ENCODE data around the gene TGFB2. TPM values are rescaled to one million over a fixed set of nuclear protein-coding genes. Genes with fewer than 3 reads are reported as not detected.

Gene TGFB2
- total RNA-seq, 2 donors from 2014 or later = 4.3 to 8.7 TPM

DNA sequence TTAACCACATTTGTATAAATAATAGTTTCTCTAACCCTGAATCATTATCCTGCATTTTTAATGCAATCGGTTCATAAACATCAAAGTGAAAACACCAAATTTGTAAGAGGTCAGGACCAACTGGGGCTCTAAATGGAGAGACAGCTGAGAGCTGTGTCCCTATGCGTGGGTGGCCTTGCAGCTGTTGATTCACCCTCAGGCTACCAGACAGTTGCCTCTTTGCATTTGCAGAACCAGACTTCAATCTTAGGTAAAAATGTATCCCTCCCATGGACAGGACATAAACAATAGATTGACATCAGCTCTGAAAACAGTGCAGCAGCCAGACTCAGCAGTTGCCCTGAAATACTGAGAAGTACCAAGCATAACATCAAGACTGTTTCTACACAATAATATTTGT lies 8.8 kb upstream of the TGFB2 start:
- H3K27ac ChIP-seq = no peak overlapping the region
- no peaks in the 10 kb centered on the region for H3K36me3 ChIP-seq
- TF ChIP-seq, protein P1, sequence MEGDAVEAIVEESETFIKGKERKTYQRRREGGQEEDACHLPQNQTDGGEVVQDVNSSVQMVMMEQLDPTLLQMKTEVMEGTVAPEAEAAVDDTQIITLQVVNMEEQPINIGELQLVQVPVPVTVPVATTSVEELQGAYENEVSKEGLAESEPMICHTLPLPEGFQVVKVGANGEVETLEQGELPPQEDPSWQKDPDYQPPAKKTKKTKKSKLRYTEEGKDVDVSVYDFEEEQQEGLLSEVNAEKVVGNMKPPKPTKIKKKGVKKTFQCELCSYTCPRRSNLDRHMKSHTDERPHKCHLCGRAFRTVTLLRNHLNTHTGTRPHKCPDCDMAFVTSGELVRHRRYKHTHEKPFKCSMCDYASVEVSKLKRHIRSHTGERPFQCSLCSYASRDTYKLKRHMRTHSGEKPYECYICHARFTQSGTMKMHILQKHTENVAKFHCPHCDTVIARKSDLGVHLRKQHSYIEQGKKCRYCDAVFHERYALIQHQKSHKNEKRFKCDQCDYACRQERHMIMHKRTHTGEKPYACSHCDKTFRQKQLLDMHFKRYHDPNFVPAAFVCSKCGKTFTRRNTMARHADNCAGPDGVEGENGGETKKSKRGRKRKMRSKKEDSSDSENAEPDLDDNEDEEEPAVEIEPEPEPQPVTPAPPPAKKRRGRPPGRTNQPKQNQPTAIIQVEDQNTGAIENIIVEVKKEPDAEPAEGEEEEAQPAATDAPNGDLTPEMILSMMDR (IDR thresholded peaks at IDR 0.05) = no peak
- H3K4me1 ChIP-seq = no peaks in the 10 kb centered on the region
- H3K4me3 ChIP-seq = no peak overlapping the region
- no peak for DNase-seq (ENCODE audit: low spot score)
- no peaks in the 10 kb centered on the region for H3K27me3 ChIP-seq
- no peaks in the 10 kb centered on the region for H3K9me3 ChIP-seq

DNA sequence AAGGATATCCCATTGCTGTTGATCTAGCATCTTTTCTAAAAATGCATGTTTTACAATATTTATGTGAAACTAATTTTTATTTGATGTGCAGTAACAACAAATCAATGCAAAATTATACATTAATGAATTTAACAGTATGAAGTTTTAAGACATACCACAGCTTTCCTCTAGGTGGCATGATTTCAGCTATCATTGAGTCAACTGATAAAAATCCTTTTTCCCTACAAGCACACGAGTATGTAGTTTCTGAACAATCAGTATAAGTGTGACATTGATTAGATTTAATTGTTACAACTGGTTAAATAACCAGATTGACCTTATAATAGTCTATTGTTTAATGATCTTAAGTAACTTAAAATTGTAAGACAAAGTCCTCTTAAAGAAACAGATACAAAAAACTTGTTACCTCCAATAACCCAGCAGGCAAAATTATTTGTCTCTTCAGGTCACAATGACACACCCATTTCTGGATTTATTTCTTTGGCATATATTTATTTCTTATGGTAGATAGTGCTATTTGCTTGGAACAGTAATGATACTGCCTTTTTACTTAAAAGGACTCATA lies 5.8 kb upstream of the TGFB2 start:
- Histone ChIP-seq H3K36me3 (no peaks in the 10 kb centered on the region), H3K27ac (no peak overlapping the region), H3K27me3 (no peaks in the 10 kb centered on the region), H3K4me1 (no peaks in the 10 kb centered on the region), H3K4me3 (no peak overlapping the region), H3K9me3 (no peaks in the 10 kb centered on the region)
- DNase-seq (ENCODE audit: low spot score) = no peak
- TF ChIP-seq, protein P1 (IDR thresholded peaks at IDR 0.05) = peak; percentile 44 to 83

DNA sequence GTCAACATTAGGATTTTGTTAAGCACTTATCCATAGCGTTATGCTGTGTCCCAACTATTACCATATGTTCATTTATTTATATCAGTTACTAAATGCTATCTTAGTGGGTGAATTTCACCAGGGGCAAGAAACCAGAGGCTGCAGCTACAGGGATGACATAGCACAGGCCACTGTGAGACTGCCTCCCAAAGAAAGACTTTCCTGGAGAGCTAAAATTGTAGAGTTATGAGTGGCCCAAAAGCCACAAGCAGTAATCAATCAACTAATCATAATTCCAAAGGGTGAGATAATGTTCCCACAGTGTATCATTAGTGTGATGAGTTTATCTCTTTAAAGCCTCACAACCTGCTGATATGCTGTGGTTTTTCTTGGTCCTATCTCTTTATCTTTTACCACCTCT lies 3.8 kb upstream of the TGFB2 start:
- Histone ChIP-seq H3K27ac (no peak overlapping the region), H3K9me3 (no peaks in the 10 kb centered on the region), H3K36me3 (no peaks in the 10 kb centered on the region), H3K4me1 (peaks cover 0 to 5% of the 10 kb centered on the region in 2 donors), H3K27me3 (no peaks in the 10 kb centered on the region), H3K4me3 (no peak overlapping the region)
- DNase-seq (ENCODE audit: low spot score) = no peak
- TF ChIP-seq, protein P1 (IDR thresholded peaks at IDR 0.05) = no peak

DNA sequence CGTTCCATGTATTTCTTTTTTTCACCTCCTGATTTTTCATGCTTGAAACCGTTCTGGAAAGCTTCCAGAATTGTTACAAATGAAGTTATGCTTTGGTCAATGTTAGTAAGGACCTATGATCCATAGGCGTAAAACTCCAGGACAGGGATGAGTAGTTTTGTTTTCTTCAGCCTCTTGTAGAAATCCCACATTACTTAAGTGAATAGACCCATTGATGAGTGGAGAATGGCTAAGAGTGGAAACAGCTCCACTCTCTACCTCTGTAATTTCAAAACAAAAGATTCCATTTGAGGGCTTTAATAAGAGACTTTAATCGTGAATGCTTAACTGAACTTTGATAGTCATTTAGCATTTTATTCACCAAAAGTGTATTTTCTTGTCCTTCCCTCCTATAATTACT lies 3.0 kb upstream of the TGFB2 start:
- H3K9me3 ChIP-seq = no peaks in the 10 kb centered on the region
- no peaks in the 10 kb centered on the region for H3K36me3 ChIP-seq
- no peak overlapping the region for H3K4me3 ChIP-seq
- DNase-seq (ENCODE audit: low spot score) = no peak
- no peaks in the 10 kb centered on the region for H3K27me3 ChIP-seq
- TF ChIP-seq, protein P1 (IDR thresholded peaks at IDR 0.05) = no peak
- no peak overlapping the region for H3K27ac ChIP-seq
- H3K4me1 ChIP-seq = peaks cover 0 to 5% of the 10 kb centered on the region in 2 donors

DNA sequence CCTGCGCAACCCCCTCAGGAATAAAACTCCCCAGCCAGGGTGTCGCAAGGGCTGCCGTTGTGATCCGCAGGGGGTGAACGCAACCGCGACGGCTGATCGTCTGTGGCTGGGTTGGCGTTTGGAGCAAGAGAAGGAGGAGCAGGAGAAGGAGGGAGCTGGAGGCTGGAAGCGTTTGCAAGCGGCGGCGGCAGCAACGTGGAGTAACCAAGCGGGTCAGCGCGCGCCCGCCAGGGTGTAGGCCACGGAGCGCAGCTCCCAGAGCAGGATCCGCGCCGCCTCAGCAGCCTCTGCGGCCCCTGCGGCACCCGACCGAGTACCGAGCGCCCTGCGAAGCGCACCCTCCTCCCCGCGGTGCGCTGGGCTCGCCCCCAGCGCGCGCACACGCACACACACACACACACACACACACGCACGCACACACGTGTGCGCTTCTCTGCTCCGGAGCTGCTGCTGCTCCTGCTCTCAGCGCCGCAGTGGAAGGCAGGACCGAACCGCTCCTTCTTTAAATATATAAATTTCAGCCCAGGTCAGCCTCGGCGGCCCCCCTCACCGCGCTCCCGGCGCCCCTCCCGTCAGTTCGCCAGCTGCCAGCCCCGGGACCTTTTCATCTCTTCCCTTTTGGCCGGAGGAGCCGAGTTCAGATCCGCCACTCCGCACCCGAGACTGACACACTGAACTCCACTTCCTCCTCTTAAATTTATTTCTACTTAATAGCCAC lies 696 bp downstream of the TGFB2 start:
- peak; percentile 77 for DNase-seq (ENCODE audit: low spot score)
- TF ChIP-seq, protein P1 (IDR thresholded peaks at IDR 0.05) = peak in 1 of 2 donors; percentile 21
- H3K36me3 ChIP-seq = no peaks in the 10 kb centered on the region
- H3K4me1 ChIP-seq = peaks cover 0 to 29% of the 10 kb centered on the region in 2 donors
- H3K9me3 ChIP-seq = no peaks in the 10 kb centered on the region
- H3K27me3 ChIP-seq = no peaks in the 10 kb centered on the region
- H3K27ac ChIP-seq = peak overlapping the region; percentile 76 to 92
- H3K4me3 ChIP-seq = peak overlapping the region; percentile 63 to 71

All from right atrium auricular region (tissue), 2 donors.